Keratinocyte (primary cell): ENCODE measurements around the gene SFTPA2. TPM values are rescaled to one million over a fixed set of nuclear protein-coding genes. Genes with fewer than 3 reads are reported as not detected.

Source experiments
- DNase-seq: peaks from one replicate; pipeline ENCODE4 v3.0.0-alpha.2; 2011; ENCODE audit warnings: low read depth, missing footprints, low spot score
- FAIRE-seq: peaks from 2 replicates; lab custom pipeline; 2011; peaks lifted over from hg19 to GRCh38; lab: Jason Lieb, UNC
- H2AFZ ChIP-seq: 2 replicates; pipeline ENCODE4 v1.6.0; 2012; ENCODE audit warnings: low read length, control low read depth, inconsistent platforms; ENCODE audit not compliant: control insufficient read depth
- H3K27ac ChIP-seq: 2 replicates; pipeline ENCODE4 v1.5.1; 2011; ENCODE audit warnings: low read length; ENCODE audit not compliant: control insufficient read depth, insufficient read depth
- H3K27me3 ChIP-seq: 3 replicates; pipeline ENCODE4 v1.6.0; 2011; ENCODE audit warnings: low read length; ENCODE audit not compliant: control insufficient read depth, insufficient read depth; ENCODE audit errors: extremely low read depth
- H3K36me3 ChIP-seq, 2 experiments: 2 replicates in 1 of 2; 3 replicates in 1 of 2; pipeline ENCODE4 v1.5.1; 2011; ENCODE audit warnings: low read length in 2 of 2, mild to moderate bottlenecking in 1 of 2; ENCODE audit not compliant: control insufficient read depth in 2 of 2, insufficient read depth in 2 of 2; ENCODE audit errors: extremely low read depth in 1 of 2
- H3K4me1 ChIP-seq: 3 replicates; pipeline ENCODE4 v1.5.1; 2011; ENCODE audit warnings: low read length; ENCODE audit not compliant: control insufficient read depth, insufficient read depth; ENCODE audit errors: extremely low read depth
- H3K4me2 ChIP-seq: 3 replicates; pipeline ENCODE4 v1.6.0; 2011; ENCODE audit warnings: low read depth, low read length; ENCODE audit not compliant: control insufficient read depth, insufficient read depth; ENCODE audit errors: extremely low read depth
- H3K4me3 ChIP-seq, 3 experiments: fragments of 200-600 bp in 1 of 3; sonication (generic) in 1 of 3; 2 replicates in 2 of 3; 3 replicates in 1 of 3; pipeline ENCODE4 v1.5.1; 2011 to 2016; ENCODE audit warnings: low read length in 3 of 3, mild to moderate bottlenecking in 3 of 3, control low read depth in 2 of 3, inconsistent platforms in 1 of 3, low read depth in 1 of 3, mixed read lengths in 1 of 3, mixed run types in 1 of 3, moderate library complexity in 1 of 3; ENCODE audit not compliant: control insufficient read depth in 2 of 3, insufficient read depth in 2 of 3; ENCODE audit errors: extremely low read depth in 1 of 3
- H3K79me2 ChIP-seq: 2 replicates; pipeline ENCODE4 v1.6.0; 2012; ENCODE audit warnings: low read length; ENCODE audit not compliant: control insufficient read depth, insufficient read depth
- H3K9ac ChIP-seq: 3 replicates; pipeline ENCODE4 v1.6.0; 2011; ENCODE audit warnings: low read length; ENCODE audit not compliant: control insufficient read depth, insufficient read depth; ENCODE audit errors: extremely low read depth
- H3K9me1 ChIP-seq: 3 replicates; pipeline ENCODE4 v1.6.0; 2011; ENCODE audit warnings: low read length; ENCODE audit not compliant: control insufficient read depth, insufficient read depth; ENCODE audit errors: extremely low read depth
- H3K9me3 ChIP-seq: 2 replicates; pipeline ENCODE4 v1.5.1; 2012; ENCODE audit warnings: low read depth, low read length; ENCODE audit not compliant: control insufficient read depth
- H4K20me1 ChIP-seq: 3 replicates; pipeline ENCODE4 v1.6.0; 2011; ENCODE audit warnings: low read length; ENCODE audit not compliant: control insufficient read depth, insufficient read depth; ENCODE audit errors: extremely low read depth
- CTCF ChIP-seq, 3 experiments: IDR thresholded peaks in 1 of 3; conservative IDR thresholded peaks in 1 of 3; optimal IDR thresholded peaks in 1 of 3; 2 replicates in 2 of 3; 3 replicates in 1 of 3; pipeline versions ENCODE3 to v1.5.1; 2011; ENCODE audit warnings: low read length in 3 of 3, mild to moderate bottlenecking in 3 of 3, moderate library complexity in 2 of 3, control low read depth in 1 of 3, inconsistent platforms in 1 of 3; ENCODE audit not compliant: insufficient read depth in 2 of 3; ENCODE audit errors: extremely low read depth in 1 of 3
- EZH2 ChIP-seq: IDR thresholded peaks from one replicate; pipeline ENCODE4 v1.6.1; 2012; ENCODE audit warnings: inconsistent platforms, mild to moderate bottlenecking, low read length, moderate library complexity
- dilution Hi-C: fragments of 300-500 bp; cut with MboI; formaldehyde crosslinking; loops from one replicate; pipeline ENCODE4 v1.7.0; 2020; ENCODE audit warnings: low sequenced_read_pairs; ENCODE audit not compliant: extremely low pct_ligation_motif_present
- polyA plus RNA-seq, 5 experiments: library from polyadenylated mRNA; depleted of rRNA in 3 of 5; stranded (reverse) in 3 of 5; stranded (forward) in 1 of 5; unstranded in 1 of 5; fragments of >200 nt; gene quantifications; 1 replicate in 1 of 5; 2 replicates in 3 of 5; 3 replicates in 1 of 5; pipeline versions ENCODE4 v1.2.1 to v1.2.3, GENCODE V29; 2011 to 2012; ENCODE audit warnings: missing spikeins in 2 of 5, low read depth in 1 of 5, low replicate concordance in 1 of 5
- small RNA-seq, 3 experiments: library from RNA; depleted of rRNA; stranded (forward); fragments of <200 nt; gene quantifications; one replicate each; pipeline ENCODE3, GENCODE V24; 2012; ENCODE audit warnings: low read depth in 3 of 3, low replicate concordance in 1 of 3; ENCODE audit not compliant: insufficient read length in 3 of 3

Gene SFTPA2
- polyA plus RNA-seq, 1 donor (not counting 4 experiments of a cell fraction or from before 2014, with no cell fraction given) = not detected

- no peak overlapping the region for H2AFZ ChIP-seq
- H3K9me1 ChIP-seq = no peaks in the 10 kb centered on the region
- H3K4me1 ChIP-seq = no peaks in the 10 kb centered on the region
- no peak overlapping the region for H3K4me3 ChIP-seq
- H3K27me3 ChIP-seq = peaks cover 18% of the 10 kb centered on the region
- FAIRE-seq (no peak), DNase-seq (no peak)
- no peaks in the 10 kb centered on the region for H3K36me3 ChIP-seq
- H4K20me1 ChIP-seq = no peaks in the 10 kb centered on the region
- no peak overlapping the region for H3K9ac ChIP-seq
- H3K9me3 ChIP-seq = no peaks in the 10 kb centered on the region
- H3K4me2 ChIP-seq = no peak overlapping the region
- no peak overlapping the region for H3K27ac ChIP-seq
- no peak for TF ChIP-seq EZH2
- no peak for TF ChIP-seq CTCF (optimal IDR thresholded peaks at IDR 0.05 in 1 of 3, IDR thresholded peaks at IDR 0.05 in 1 of 3, conservative IDR thresholded peaks at IDR 0.05 in 1 of 3; ENCODE audit: extremely low read depth in 1 of 3, insufficient read depth in 2 of 3, low read length in 3 of 3)
- dilution Hi-C loops = no loop called here
- no peaks in the 10 kb centered on the region for H3K79me2 ChIP-seq
Observed at GRCh38 chr10:79507440-79508167, 52.6 kb downstream of the SFTPA2 start.

Small RNA genes lying within 50 kb of the gene (small RNA-seq; reads per million reads assigned to genes)
- gene BX248123.2 (0 reads per million in 3 experiments), gene RPS12P18 (0 reads per million in 3 experiments)

Other genes starting within 250 kb of the SFTPA2 start
- 69.1 to 124 TPM (median 71.3 TPM) in 3 replicates for gene PPIF, start 212.9 kb downstream of the SFTPA2 start, polyA plus RNA-seq
- gene ZCCHC24, start 114.8 kb downstream of the SFTPA2 start, polyA plus RNA-seq = 0.91 to 1.5 TPM (median 0.96 TPM) in 3 replicates
- 0.91 to 2.3 TPM (median 1.2 TPM) in 3 replicates for gene EIF5AL1, start 47.9 kb downstream of the SFTPA2 start, polyA plus RNA-seq
- not detected in 3 replicates for gene SFTPA1, start 50.5 kb upstream of the SFTPA2 start, polyA plus RNA-seq
- 0.18 to 0.27 TPM (median 0.25 TPM) in 3 replicates for gene NUTM2B, start 142.8 kb upstream of the SFTPA2 start, polyA plus RNA-seq